OCI-M2 (cell line): ENCODE results near the gene CAMK1D.

Experiments
- DNase-seq: peaks from one replicate; lab custom pipeline; 2025; ENCODE audit not compliant: unreplicated experiment; lab: John Stamatoyannopoulos, UW

Gene CAMK1D

DNA sequence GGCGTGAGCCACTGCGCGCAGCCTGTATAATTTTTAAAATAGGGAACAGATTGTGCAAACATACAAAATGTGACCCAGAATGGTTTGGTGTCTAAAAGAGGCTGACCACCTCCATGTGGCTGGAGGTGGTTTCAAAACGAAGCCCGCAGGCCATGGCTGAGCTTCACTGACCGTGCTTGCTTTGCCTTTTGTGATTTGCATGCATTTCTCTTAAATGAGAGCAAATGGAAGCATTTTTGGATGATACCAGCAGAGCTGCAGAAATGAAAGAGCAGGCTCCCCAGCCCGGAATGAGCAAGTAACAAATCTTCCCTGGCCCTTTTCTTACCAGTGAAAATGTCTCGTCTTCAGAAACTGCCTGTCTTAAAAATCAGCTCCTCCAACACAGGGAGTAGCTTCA, 239.9 kb downstream of the CAMK1D start:
- no peak for DNase-seq

DNA sequence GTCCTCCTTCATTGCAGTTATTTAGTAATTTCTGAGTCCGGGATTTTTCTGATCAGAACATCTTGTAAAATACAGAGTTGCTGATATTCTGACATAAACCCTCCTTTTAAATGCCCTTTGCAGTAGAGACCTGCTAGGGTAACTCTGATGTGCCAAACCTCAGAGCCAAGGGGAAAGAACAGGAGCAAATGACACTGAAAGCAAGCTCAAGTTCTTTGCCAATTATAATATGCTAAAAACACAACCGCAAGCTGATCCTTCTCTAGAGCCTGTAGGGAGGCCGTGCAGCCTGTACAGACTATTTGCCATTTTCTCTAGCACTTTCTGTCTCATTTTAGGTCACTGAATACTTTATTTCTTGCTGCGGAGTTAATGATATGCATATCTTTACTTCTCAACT, 240.4 kb downstream of the CAMK1D start:
- DNase-seq, result no peak

DNA sequence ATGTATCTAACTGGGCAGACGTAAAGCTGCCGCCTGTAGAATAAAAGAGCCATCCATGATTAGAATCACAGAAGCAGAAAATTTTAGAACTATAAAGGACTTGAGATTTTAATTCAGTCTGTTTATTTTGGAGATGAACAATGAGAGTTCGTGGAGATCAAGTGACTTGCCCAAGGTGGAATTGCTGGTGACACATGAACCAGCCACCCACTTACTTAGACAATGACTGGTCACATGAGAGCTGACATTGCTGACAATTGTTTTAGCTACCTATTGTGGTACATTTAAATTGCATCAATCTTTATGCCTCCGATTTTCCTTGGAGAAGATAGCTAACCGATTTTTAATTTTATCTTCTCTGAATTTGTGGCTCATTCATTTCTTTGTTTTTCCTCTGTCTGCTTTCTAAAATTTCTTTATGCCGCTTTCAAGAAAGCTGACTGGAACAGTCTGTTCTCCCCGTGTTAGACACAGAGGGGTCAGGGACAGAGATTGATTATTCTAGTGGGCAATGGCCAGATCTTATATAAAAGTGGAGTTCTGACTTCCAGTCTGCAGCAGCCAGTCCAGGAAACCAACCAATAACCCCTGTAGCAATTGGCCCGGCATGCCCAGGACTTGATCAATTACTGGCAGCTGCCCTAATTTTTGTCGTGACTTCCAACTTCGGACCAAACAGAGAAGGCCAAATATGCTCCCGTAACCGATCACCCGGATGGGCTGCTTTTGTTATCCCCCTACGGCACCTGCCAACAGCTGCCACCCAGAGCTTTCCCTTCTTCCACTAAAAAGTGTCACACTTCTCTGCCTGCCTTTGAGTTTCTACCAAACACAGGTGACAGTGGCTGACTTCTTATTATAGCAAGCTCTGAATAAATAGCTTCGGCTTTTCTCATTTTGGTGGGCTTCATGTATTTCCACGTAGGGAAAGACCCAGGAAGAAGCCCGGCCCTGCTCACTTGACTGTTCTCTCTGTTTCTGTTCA, 241.6 kb downstream of the CAMK1D start:
- no peak for DNase-seq

DNA sequence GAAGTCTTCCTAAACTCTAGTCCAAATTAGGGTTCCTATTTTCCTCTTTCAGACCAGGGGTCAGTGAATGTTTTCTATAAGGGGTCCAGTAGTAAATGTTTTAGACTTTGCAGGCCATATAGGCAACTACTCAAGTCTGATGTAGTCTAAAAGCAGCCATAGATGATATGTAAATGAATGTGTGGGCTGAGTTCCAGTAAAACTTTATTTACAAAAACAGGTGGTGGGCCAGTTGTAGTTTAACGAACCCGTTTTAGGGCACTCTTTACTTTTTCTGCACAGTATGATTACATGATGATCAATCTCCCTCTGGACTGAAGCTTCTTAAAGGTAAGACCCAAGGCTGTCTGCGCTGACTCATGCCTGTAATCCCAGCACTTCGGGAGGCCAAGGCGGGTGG, 243.6 kb downstream of the CAMK1D start:
- DNase-seq, result no peak

DNA sequence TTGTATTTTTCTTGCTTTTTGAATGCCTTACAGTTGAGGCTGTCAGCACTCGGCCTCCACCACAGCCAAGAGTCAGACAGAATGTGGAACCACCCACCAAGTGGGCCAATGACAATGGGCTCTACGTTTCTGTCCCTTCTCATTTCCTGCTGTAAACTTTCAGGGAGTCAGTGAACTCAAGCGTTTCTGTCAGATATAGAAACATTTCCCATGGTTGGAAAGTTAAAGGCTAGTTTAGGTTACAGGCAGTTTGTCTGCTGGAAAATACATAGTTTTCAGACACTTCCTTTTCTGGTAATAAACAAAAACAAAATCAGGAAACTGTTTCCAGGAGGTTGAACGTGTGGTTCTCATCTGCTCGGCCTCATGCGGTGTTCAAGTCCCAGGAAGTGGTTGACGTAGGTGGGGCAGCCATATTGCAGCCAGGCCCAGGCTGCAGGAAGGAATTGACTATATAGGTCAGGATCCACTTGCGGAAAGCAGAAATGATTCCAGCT, 245.1 kb downstream of the CAMK1D start:
- no peak for DNase-seq

DNA sequence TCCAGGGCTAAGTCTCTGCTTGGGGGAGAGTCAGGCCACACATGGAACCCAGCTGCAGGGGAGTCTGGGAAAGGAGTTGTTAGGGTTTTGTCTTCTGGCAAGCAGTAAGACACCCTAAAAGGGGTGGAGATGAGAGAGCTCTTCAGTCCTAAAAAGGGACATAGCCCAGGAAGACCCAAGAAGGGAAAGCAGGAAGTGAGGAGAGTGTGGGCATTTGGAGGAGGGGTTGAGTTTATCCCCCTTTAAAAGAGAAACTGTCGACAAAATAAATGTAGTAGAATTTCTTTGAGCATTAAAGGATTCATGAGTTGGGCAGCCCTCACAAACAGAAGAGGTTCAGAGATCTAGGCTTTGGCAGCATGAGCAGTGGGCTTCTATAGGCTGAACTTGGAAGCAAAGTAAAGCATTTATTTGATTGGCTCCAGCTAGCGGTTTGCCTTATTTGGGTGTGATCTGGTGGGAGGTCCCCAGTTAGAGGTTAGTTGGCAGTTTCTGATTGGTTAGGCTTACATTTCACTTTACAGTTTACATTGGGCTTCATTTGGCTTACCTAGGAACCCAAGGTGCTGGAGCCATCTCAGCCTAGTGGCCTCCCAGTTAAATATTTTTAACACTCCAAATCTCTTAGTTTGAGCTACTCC, 246.7 kb downstream of the CAMK1D start:
- no peak for DNase-seq

DNA sequence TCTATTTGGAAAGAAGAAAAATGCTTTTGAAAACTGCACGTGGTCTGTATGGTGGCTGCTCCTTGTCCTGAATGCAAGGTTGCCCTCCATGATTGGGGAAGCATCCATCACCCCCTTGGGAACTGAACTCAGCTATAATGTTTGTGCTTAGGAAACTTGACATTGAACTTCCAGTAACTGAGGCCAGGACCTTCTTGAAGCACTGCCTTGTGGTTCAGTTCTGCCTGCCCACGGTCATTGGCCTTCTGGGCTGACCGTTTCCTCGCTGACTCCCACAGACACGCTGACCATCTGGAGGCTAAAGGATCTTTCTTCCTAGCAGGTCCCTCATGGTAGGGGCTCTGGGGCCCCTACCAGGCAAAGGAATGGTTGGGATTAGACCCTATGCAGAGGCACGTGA, 247.8 kb downstream of the CAMK1D start:
- no peak for DNase-seq

DNA sequence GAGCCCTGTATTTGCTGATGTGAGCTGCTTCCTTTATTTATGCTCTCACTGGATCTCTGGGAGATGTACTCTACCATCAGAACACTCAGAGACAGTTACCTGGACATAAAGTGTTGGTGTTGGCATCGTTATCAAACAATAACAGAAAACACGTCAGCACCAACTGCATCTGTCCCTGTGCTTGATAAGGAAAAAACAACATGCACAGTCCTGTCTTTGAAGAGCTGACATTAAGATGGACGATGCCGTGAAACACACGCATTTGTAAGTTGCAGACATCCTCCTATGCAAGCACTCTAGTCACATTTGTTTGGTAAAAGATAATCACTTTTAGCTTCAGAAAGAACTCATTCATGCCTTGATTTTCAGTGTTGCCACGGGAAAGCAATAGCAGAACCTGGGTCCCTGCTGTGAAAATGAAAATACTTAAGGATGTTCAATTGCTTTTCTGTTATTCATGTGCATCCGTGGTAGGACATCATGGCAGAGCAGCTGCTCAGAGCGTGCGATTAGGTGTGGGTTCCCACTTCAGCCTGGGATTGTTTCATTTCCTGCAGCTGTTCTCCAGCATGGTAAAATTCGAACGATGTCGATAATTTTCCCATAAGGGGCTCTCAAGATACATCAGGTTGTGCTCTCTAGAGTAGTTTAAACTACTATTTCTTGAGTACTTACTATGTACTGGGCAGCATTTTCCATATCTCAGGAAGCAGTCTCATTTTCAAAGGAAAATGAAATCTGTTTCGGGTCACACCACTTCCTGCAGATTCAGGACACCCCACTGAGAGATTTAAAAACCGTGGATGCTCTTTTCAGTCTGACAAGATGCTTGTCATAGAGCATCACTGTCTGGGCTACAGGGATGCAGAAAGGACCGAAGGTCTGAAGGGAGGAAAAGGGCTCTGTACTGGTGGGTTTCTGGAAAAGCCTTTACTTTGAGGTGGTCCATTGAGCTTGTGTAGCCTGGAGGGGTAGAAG, 248.7 kb downstream of the CAMK1D start:
- no peak for DNase-seq

DNA sequence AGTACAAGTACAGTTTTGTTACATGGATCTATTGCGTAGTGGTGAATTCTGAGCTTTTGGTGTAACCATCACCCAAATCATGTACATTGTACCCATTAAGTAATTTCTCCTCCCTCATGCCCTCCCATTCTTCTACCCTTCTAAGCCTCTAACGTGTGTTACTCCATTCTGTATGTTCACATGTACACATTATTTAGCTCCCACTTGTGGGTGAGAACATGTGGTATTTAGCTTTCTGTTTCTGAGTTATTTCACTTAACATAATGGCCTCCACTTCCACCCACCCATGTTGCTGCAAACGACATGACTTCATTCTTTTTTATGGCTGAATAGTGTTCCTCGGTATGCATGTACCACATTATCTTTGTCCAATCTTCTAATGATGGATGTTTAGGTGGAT, 251.3 kb downstream of the CAMK1D start:
- no peak for DNase-seq

DNA sequence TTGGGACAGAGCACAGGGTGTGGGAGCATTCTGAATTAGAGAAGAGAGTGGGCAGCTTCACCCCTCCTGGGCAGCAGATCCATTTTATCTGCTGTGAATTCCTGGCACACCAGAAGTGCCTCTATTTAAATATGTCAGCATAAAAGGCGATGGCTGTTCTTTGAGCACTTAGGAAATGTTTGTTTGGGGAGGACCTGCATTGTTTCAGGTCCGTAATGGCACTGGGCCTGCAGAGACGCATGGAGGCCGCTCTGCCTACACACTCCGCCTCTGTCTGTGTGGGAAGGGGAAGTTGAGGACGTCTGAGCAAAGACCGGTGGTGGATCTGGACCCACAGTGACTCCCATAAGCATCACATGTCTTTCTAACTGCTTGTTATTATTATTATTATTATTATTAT, 253.2 kb downstream of the CAMK1D start:
- no peak for DNase-seq

DNA sequence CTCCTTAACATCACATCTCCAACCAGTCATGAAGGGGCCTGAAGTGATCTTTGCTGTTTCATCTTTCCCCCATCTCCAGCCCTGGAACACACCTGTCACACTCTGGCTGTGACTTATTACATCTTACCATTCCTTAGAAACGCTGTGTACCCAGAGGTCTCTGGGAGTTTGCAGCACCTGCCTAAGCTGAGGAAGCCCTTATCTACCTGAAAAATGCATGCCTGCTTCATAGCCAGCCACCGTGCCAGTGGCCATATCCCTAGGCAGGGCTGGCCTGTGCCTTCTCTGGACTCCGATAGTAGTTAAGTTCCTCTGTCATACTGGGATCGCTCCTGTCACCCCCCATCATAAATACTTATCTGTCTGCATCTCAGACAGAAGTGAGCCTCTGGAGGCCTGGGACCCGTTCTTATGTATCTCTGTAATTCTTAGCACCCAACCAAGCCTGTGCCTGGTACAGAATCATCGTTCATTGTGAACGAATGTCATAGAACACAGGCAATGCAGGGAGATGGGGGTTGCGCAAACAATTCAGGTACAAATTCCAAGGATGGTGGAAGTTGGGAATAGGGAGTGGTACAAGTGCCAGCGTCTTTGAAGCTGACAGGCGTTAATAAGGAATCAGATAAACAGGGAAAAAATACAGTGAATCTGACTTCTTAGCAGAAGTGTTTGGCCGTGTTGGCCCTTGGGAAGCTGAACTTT, 254.6 kb downstream of the CAMK1D start:
- no peak for DNase-seq

DNA sequence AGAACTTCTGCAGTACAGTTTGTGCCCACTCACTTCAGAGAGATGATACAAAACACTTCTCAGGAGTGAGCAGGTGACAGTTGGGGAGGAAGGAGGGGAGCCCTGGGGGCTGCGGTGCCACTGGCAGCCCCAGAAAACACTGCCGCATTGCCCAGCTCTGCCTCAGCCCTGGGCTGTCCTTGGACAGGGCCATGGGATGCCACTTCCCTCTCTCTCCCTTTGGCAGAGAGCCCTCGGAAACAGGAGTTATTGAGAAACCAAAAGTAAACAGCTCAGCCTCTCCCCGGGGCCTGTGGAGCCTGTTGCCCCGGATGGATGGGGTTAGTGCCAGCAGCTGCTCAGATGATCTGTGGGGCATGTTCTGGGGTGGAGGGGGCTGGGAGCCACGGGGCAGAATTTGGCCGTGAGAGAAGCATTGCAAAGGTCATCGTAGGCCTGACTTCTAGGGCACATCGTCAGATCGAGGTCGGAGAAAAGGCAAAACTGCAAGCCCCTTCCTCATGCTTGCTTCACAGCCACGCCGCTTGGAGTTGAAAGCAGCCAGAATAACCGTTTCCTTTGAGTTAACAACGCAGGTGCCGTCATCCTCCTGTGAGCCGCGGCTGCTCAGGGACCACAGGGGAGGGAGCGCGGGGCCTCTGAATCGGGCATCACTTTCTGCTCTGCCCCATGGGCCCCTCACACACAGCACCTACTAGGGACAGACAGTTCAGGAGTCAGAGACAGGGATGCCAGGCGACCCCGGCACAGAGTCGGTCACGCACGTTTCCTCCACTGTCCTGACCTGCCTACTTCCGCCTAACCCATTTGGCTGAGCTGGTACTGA, 256.4 kb downstream of the CAMK1D start:
- no peak for DNase-seq

DNA sequence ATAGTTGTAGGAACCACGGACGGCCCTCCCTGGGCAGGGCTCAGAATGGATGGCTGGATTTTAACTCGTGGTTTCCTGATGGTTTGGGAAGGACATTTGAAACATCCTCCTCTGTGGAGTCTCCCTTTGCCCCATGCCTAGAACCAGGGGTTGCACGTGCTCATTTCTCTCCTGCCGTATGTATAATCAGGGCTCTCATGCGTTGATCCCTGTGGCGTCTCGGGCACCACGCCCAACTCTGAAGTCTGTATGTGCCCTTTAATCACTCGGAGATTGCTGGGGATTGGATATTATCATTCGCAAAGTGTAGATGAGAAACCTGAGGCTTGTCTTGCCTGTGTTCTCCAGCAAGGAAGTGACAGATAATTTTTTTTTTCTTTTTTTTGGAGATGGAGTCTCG, 257.1 kb downstream of the CAMK1D start:
- no peak for DNase-seq

DNA sequence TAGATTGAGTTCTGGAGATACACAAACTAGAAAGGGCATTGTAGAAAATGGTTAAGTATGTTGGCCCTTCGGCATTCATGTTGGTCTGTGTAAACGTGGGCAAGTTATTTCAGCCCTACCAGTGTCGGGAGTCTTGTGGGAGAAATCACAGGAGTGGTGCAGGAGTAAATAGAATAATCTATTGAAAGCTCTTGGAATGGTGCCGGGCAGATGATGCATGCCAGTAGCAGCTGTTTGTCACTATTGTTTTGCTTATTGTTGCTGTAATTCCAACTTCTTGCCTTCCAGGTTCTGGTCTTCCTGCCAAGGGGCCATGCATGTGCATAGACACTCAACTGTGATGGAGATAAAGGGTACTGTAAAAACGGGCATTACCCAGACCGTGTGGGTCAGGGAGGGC, 259.4 kb downstream of the CAMK1D start:
- no peak for DNase-seq

DNA sequence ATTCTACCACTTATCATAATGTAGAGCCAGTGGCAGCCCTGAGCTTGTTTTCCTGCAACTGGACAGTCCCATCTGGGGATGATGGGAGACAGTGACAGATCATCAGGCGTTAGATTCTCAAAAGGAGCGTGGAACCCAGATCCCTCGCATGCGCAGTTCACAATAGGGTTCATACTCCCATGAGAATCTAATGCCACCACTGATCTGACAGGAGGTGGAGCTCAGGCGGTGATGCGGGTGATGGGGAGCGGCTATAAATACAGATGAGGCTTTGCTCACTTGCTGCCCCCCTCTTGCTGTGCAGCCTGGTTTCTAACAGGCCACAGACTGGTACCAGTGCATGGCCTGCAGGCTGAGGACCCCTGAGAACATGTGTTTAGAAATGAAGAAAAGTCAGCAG, 260.1 kb downstream of the CAMK1D start:
- no peak for DNase-seq

DNA sequence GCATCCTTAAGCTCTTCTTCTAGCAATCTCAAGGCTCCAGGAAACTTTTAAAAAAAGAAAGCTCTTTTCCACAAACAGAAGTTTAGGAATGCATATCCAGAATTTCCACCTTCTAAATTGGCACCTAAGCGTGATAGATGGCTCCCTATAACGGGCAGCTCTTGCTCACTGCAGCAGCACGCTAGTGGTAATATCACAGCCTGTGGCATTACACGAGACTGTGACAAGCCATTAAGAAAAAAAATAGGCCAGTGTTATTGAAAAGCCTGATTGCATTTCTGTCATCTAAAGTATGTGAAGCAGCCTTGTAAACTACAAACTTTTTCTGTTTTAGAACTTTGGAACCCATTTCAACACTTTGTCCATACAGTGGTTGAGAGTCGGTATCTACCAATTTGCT, 263.8 kb downstream of the CAMK1D start:
- no peak for DNase-seq

DNA sequence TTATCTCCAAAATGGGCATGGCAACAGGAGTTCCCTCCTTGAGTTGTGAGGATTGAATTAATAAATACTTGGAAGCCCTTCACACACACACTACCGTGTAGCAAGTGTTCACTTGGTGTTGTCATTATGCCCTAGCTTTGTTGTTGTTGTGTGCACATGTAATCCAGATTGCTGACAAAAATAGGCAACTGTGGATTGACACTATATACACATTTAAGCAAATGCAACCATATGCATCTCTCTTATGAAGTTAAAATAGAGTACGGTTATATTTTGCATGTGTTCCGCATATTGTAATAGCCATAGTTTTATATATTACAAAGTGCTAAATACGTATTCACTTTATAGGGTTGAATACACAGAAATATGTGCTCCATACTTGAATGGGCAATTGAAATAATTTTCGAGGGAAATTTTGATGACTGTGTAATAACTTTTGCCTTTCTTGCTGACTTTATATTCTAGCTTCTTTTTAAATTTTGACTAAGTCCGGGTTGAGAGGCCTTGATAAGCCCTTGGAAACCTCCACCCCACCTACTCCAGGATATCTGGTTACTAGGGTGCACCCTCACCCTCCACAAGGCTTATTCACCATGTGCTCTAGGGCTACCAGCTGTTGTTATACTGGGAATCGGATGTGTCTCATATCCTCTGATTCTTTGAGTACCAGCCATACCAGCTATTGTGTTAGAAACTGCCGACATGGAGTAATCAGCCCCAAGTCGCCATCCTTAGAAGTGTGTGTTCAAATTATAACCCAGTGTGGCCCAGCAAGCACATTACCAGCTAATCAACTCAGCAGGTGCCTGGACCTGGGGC, 265.0 kb downstream of the CAMK1D start:
- no peak for DNase-seq

DNA sequence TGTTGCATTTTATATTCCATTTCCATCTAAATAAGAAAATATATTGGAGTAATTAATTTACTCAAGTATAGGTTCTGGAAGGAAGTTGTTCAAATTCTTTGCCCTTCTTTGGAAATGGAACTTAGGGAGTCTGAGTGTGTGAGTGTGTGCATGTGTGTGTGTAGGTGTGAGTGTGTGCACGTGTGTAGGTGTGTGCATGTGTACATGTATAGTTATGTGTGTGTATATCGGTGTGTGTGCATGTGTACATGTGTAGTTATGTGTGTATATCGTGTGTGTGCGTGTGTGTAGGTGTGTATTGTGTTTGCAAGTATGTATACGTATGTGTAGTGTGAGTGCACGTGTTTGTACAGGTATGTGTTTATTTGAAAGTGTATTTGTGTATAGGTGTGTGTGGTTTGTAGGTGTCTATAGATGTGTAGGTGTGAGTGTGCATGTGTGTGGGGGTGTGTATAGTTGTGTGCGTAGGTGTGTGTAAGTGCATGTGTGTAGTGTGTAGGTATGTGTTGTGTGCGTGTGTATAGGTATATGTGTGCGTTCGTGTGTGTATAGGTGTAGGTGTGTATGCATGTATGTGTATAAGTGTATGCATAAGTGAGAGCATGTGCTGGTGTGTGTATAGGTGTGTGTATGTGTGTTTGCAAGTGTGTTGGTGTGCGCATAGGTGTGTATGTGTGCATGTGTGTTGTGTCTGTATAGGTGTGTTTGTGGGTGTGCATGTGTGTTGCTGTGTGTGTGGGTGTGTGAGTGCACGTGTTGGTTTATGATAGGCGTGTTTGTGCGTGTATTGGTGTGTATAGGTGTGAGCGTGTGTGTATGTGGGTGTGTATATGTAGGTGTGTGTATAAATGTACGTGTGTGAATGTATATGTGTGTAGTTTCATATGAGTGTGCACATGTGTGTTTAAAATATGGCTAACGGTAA, 266.2 kb downstream of the CAMK1D start:
- no peak for DNase-seq
